ENCODE results near the gene SORCS3.

DNA sequence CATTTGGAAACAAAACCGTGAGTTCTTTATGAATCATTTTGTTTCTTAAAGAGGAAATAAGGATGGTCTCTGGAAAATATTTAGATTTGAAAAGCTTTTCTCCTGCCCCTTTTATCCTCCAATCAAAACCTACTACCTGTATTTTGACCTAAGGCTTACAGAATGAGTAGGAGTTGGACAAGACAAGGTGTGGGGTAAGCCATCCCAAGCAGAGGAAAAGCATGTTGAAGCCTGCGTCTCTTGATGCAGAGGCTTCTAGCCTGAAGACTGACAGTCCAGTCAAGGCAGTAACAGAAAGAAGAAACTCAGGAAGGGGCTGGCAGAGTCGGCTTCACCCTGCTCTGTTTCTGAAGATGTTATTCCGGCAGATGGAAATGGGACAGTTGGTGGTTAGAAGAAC is 551.1 kb downstream of the SORCS3 start:
- TF ChIP-seq, protein P1, sequence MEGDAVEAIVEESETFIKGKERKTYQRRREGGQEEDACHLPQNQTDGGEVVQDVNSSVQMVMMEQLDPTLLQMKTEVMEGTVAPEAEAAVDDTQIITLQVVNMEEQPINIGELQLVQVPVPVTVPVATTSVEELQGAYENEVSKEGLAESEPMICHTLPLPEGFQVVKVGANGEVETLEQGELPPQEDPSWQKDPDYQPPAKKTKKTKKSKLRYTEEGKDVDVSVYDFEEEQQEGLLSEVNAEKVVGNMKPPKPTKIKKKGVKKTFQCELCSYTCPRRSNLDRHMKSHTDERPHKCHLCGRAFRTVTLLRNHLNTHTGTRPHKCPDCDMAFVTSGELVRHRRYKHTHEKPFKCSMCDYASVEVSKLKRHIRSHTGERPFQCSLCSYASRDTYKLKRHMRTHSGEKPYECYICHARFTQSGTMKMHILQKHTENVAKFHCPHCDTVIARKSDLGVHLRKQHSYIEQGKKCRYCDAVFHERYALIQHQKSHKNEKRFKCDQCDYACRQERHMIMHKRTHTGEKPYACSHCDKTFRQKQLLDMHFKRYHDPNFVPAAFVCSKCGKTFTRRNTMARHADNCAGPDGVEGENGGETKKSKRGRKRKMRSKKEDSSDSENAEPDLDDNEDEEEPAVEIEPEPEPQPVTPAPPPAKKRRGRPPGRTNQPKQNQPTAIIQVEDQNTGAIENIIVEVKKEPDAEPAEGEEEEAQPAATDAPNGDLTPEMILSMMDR (IDR thresholded peaks at IDR 0.05; ENCODE audit: insufficient read depth, low read length): no peak
- TF ChIP-seq POLR2AphosphoS5 (IDR thresholded peaks at IDR 0.05; ENCODE audit: low read depth): no peak
- TF ChIP-seq GABPA (IDR thresholded peaks at IDR 0.05; ENCODE audit: low read depth): no peak

All from HL-60 (cell line).